Activated T-cell treated with anti-CD3 and anti-CD28 coated beads for 4 hours (primary cell): Measurements from ENCODE around the gene INF2.
"Not testable (repeated sequence)": the region's sequence is repeated elsewhere in the genome, so short reads cannot be mapped to it uniquely, and the experiment has no call there.

Source experiments
- DNase-seq: peaks from one replicate; pipeline ENCODE4 v3.0.0-alpha.2; 2020

The INF2 gene

DNA sequence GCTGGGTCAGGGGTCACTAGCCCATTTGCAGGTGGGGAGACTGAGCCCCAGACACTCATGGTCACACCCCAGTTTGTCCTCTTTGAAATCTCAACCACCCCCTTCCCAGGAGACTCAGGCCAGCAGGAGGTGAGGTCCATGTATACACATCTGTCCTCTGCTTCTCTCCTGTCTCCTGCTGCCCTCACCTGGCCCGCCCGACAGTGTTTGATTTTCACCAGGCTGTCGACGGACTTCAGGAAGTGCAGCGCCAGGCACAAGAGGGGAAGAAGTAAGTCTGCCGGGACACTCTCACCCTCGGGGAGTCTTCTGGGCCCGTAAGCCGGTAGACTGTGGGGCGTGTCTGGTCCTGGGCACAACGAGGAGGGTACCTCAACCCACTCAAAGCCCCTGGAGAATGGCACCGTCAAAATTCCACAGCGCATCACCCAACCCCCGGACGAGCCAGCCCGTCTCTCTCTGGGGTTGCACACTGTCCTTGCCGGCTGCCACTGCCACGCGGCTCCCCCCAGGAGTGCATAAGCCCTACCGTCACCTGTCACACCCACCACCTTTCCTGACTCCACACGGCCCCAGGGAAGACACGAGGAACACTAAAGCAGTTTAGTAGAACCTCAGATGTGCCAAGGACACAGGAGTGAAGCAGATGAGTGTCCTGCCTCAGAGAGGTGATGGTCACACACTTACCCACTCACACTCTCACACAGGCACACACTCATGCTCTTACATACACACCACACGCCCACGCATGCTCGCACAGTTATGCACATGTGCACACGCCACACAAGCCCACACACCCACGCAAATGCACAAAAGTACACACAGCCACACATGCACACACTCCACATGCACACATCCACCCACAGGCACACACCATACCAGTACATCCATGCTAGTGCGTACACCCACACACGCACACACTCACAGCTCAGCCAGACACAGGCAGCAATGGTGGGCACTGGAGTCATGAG, 50.4 kb downstream of the INF2 start:
- no peak for DNase-seq

- no peak for DNase-seq
Measured at GRCh38 chr14:104741108-104741802, 51.8 kb downstream of the INF2 start.

- DNase-seq = no peak
Measured at GRCh38 chr14:104741803-104742251, 52.4 kb downstream of the INF2 start.

GRCh38 chr14:104742586-104743455, 53.4 kb downstream of the INF2 start:
- DNase-seq = no peak

- no peak for DNase-seq
Measured at GRCh38 chr14:104743461-104744380, 54.3 kb downstream of the INF2 start.

- no peak for DNase-seq
Measured at GRCh38 chr14:104744484-104744883, 55.1 kb downstream of the INF2 start.

DNA sequence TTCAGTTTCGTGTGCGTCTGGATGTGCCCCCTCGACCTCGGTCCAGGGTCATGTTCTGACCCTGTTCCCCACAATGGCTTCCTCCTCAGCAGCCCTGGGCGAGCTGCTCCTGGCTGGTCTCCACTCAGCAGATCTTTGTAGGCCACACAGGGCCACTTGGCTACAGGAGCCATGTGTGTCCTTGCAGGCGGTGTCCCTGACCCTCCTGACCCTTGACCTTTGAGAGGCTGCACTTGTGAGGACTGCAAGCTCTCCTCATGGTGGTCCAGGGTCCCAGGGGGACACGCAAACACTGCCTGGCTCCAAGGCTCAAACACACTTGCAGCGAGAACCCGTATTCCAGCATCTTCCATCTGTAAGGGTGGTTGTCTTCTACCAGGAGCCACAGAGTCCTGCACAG, 56.0 kb downstream of the INF2 start:
- DNase-seq = no peak

GRCh38 chr14:104746071-104746545, 56.7 kb downstream of the INF2 start:
- DNase-seq = no peak

DNA sequence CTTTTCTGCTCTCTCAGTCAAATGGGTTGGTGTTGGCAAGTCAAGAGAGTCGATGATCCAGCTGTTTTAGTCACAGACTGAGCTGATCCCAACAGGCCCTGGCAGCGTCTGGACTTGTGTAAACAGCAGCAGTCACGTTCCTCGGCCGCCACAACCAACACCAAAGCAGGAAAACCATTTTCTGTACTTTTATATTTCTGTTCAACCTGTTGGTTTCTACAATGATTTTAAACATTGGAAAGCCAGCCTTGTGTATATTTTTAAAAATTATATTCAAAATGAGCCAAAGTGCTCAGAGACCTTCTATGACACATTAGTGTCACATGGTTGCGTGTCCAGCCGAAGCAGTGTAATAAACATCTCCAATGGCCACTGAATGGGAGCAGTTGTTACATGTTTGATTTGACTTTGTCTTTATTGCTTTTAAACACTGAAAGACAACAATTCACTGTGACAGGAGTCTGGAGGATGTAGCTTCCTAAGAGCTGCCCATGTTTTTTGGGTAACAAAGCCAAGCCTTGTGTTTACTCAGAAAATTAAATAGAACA, 57.6 kb downstream of the INF2 start:
- DNase-seq = no peak

DNA sequence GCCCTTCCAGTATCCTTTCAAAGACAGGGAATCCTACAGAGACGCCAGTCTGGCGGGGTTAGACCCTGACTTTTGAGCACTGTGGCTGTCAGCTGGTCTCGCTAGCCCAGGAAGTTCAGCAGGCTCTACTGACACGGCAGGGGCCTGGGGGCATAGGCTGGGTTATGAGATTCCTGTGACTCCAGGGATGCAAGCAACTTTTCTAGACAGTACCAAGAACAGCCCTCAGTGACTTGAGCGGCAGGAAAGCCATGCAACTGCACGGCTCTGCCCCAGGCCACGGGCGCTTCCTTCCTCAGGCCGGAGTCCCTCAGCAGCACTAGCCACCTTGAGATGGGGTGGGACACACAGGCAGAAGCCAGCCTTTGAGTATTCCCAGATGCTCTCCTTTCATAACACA, 58.5 kb downstream of the INF2 start:
- no peak for DNase-seq

GRCh38 chr14:104749111-104749649, 59.8 kb downstream of the INF2 start:
- no peak for DNase-seq

- DNase-seq = no peak
Measured at GRCh38 chr14:104750056-104750752, 60.8 kb downstream of the INF2 start.

GRCh38 chr14:104750753-104751057, 61.3 kb downstream of the INF2 start:
- DNase-seq = not testable (repeated sequence)

DNA sequence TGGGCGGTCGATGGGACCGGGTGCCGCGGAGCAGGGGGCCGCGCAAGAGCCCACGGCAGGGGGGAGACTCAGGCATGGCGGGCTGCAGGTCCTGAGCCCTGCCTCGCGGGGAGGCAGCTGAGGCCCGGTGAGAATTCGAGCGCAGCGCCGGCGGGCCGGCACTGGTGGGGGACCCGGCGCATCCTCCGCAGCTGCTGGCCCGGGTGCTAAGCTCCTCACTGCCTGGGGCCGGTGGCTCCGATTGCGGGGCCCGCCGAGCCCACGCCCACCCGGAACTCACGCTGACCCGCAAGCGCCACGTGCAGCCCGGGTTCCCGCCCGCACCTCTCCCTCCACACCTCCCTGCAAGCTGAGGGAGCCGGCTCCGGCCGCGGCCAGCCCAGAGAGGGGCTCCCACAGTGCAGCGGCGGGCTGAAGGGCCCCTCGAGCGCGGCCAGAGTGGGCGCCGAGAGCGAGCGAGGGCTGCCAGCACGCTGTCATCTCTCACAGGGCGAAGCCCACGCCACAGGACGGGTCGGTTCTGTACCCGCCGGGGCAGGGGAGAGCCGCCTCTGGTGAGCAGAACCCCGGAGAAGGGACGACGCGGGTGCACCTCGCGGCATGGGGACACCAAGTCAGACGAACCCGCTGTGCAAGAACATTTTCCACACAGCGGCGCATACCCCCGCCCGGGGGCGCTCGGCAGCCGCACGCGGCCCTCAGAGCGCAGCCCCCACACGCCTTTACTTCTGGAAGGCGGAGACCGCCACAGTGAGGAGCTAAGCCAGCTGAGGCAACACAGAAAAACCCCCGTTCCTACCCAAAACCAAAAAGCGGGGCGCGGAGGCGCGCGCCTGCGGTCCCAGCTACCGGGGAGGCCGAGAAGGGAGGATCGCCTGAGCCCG, 62.4 kb downstream of the INF2 start:
- DNase-seq = no peak

GRCh38 chr14:104752423-104752734, 63.0 kb downstream of the INF2 start:
- no peak for DNase-seq

DNA sequence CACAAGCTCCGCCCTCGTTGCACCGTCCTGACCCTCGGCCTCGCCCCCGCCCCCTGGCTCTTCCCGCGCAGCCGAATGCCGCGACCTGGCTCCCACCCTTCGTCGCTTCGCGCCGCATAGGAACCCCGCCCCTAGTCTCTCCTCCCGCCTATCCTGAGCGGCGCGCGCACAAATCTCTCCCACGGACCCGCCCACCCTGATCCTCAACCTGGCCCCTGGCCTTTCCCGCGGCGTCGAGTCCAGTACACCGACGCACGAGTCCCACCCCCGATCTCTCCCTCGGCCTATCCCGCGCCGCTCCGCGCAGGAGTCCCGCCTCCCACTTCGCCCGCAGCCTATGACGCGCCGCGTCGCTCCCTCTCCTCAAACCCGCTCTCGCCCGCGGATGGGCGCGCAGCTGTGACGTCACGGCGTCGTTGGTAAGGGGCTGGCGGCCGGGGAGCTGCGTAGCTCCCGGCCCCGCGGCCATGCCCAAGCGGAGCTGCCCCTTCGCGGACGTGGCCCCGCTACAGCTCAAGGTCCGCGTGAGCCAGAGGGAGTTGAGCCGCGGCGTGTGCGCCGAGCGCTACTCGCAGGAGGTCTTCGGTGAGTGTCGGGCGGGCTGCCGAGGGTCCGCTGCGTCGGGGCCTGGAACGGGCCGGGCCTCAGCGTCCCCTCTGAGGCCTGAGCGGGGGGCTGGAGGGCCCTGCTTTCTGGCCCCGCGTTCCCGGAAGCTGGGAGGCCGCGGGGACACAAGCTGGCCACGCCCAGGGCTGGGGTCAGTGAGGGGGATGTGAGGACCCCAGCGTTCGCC, 63.5 kb downstream of the INF2 start, which contains the start of gene SIVA1:
Gene SIVA1, plus strand, starts transcription at position 413 of the 793 bp plus-strand sequence. Its CDS starts 55 bp downstream, at position 468.
- DNase-seq = peak; percentile 97

DNA sequence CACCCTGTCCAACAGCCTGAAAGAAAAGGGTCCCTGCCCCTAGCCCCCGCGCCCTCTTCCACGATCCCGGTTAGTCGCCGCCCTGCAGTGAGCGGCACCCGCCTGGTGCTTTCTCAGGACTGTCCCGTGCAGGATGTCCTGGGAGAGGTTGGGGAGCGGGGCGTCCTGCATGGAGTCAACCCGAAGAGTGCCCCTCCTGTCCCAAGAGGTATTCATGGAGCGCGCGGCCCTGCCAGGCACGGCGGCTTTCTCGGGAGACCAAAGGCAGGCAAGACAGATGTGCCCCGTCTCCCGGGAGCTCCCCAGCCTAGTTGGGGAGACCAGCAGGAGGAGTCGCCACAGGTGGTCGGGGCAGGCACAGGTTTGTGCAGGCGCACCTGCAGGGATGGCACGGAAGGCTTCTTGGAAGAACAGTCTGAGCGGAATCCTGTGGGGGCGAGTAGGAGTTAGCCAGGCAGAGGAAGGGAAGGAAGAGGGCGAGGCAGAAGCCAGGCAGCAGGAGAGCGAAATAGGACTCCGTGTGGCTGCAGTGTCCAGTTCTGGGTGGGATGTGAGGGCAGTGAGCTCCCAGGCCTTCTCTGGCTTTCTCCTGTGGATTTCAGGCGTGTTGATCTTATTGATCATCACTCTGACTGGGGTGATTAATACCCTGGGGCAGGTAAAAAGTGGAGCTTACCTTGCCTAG, 64.3 kb downstream of the INF2 start:
- no peak for DNase-seq

DNA sequence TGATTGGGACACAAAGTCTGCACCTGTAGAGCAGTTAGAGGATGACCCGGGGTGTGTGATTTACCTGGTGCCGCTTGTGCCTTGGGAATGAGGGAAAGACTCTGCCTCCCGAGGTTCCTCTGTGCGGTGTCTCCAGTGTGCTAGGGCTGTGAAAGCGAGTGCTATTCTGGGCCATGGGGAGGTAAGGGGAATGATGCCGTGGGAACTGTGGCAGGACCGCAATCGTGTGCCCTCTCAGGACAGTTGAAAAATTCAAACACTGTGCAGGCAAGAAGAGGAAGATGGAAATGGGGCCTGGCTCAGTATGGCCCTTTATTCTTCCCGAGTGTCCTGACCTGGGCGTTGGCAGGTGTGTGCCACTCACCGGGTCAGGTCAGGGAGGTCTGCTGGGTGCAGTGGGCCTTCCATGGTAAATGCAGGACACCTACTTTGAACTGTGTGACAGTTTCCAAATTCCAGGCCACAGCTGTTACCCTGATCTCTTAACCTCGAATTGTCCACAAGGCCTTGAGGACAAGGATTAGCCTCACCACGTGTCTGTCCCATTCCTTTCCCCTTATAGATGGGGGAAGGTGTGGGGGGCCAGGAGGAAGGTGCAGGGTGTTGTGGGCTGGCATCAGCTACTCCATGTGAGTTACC, 64.9 kb downstream of the INF2 start:
- no peak for DNase-seq
